Panc1 (cell line): ENCODE data around the gene ZBTB7C. TPM values are rescaled to one million over a fixed set of nuclear protein-coding genes. Genes with fewer than 3 reads are reported as not detected.

Experiments
- ATAC-seq: fragments of 200-7000 bp; cut with Tn5 transposase; 2 replicates; pipeline ENCODE4 v1.9.1; 2020; ENCODE audit warnings: mild to moderate bottlenecking, moderate library complexity
- BruUV-seq: library from RNA; stranded (reverse); fragments of 400-500 nt; replicated peaks from 2 replicates; lab custom pipeline; 2021; lab: Mats Ljungman, UMichigan
- CTCF ChIA-PET: fragments of 300-600 bp; sonication (Branson Sonifier 250); formaldehyde crosslinking; loops from one replicate; lab custom pipeline; 2022; ENCODE audit warnings: antibody characterized with exemption; lab: Charles Lee
- POLR2A ChIA-PET: fragments of 300-600 bp; sonication (Branson Sonifier 250); formaldehyde crosslinking; loops from one replicate; lab custom pipeline; 2022; ENCODE audit warnings: antibody characterized with exemption; lab: Charles Lee
- DNase-seq: peaks from one replicate; pipeline ENCODE4 v3.0.0-alpha.2; 2010; ENCODE audit warnings: low read depth, low spot score
- H3K27ac ChIP-seq: 2 replicates; pipeline ENCODE4 v1.5.1; 2011; ENCODE audit warnings: mild to moderate bottlenecking, low read length, inconsistent platforms
- H3K27me3 ChIP-seq: fragments of 200-500 bp; sonication (Bioruptor generic); 2 replicates; pipeline ENCODE4 v1.6.0; 2014; ENCODE audit warnings: low read length, inconsistent platforms; ENCODE audit not compliant: control insufficient read depth, insufficient read depth
- H3K36me3 ChIP-seq: fragments of 200-500 bp; sonication (Bioruptor generic); 2 replicates; pipeline ENCODE4 v1.5.1; 2014; ENCODE audit warnings: inconsistent platforms, mild to moderate bottlenecking, low read length, moderate library complexity; ENCODE audit not compliant: control insufficient read depth, insufficient read depth
- H3K4me1 ChIP-seq: 2 replicates; pipeline ENCODE4 v1.5.1; 2011; ENCODE audit warnings: inconsistent platforms, mild to moderate bottlenecking, low read length, moderate library complexity; ENCODE audit not compliant: control insufficient read depth, insufficient read depth
- H3K4me3 ChIP-seq, 2 experiments: 2 replicates each; pipeline ENCODE4 v1.5.1; 2011 to 2012; ENCODE audit warnings: low read depth in 2 of 2, low read length in 2 of 2, mild to moderate bottlenecking in 2 of 2, inconsistent platforms in 1 of 2, moderate library complexity in 1 of 2
- H3K9me3 ChIP-seq: fragments of 200-500 bp; sonication (Bioruptor generic); 2 replicates; pipeline ENCODE4 v1.5.1; 2014; ENCODE audit warnings: low read depth, mild to moderate bottlenecking, inconsistent platforms, low read length, moderate library complexity; ENCODE audit not compliant: control insufficient read depth, insufficient read depth
- CTCF ChIP-seq: fragments of 450-650 bp; IDR thresholded peaks from 2 replicates; pipeline ENCODE4 v1.5.1; 2017; ENCODE audit warnings: mild to moderate bottlenecking
- POLR2AphosphoS5 ChIP-seq: IDR thresholded peaks from 2 replicates; pipeline ENCODE4 v1.6.1; 2012; ENCODE audit warnings: mild to moderate bottlenecking, low read depth, low read length, moderate library complexity
- SIN3A ChIP-seq: IDR thresholded peaks from 2 replicates; pipeline ENCODE4 v1.6.1; 2012; ENCODE audit warnings: low read depth, mild to moderate bottlenecking, low read length, moderate library complexity, borderline replicate concordance; ENCODE audit not compliant: insufficient read depth
- TCF7L2 ChIP-seq: IDR thresholded peaks from 2 replicates; pipeline ENCODE4 v1.6.1; 2011; ENCODE audit warnings: mild to moderate bottlenecking, low read depth, low read length, inconsistent platforms
- in situ Hi-C: cut with HindIII; loops from 2 replicates; pipeline ENCODE4 v1.10.0; 2016; ENCODE audit warnings: low sequenced_read_pairs, low pct_unique_long_range_greater_than_20kb
- intact Hi-C: fragments of 100-400 bp; cut with micrococcal nuclease; formaldehyde crosslinking; loops from one replicate; pipeline ENCODE4 v1.10.0; 2022; ENCODE audit not compliant: unreplicated experiment
- total RNA-seq: library from RNA; stranded (reverse); gene quantifications from one replicate; pipeline ENCODE4 v1.2.1, GENCODE V29; 2021; ENCODE audit not compliant: unreplicated experiment
- TF ChIP-seq, protein P1 (sequence below), 2 experiments: IDR thresholded peaks; 2 replicates each; pipeline ENCODE4 v1.6.1; 2011 to 2012; ENCODE audit warnings: low read depth in 2 of 2, control low read depth in 1 of 2, low read length in 1 of 2, mild to moderate bottlenecking in 1 of 2, moderate library complexity in 1 of 2; ENCODE audit not compliant: insufficient read depth in 1 of 2

ZBTB7C gene
- total RNA-seq, 1 experiment from 2014 or later: 0.03 TPM

DNA sequence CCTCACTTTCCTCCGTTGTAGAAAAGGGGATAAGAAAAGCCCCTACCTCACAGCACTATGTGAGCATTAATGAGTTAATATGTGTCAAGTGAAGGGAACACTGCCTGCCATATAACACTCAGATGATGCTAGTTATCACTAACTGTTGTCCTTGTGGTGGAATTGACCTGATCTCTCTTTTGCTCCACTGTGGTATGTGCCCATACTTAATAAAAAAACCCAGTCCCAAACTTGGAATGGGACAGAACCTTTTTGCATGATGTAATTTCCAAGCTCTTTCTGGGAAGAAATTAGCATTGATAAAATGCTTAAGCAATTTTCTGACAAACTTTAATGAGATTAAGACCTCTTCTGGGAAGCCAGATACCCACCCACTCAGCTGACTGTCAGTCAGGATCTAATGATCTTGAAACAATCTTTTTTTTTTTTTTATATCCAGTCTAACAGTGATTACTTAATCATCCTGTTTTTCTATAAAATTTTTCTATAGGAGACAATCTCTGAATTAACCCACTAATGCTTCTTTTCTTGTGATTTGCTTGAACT lies 158.7 kb downstream of the ZBTB7C start:
- BruUV-seq: no TSS peak
- Histone ChIP-seq H3K4me3 (no peak overlapping the region), H3K36me3 (no peaks in the 10 kb centered on the region), H3K27me3 (no peaks in the 10 kb centered on the region), H3K4me1 (no peaks in the 10 kb centered on the region), H3K27ac (no peak overlapping the region), H3K9me3 (no peaks in the 10 kb centered on the region)
- TF ChIP-seq SIN3A (no peak), CTCF (no peak), TCF7L2 (no peak), POLR2AphosphoS5 (no peak)
- TF ChIP-seq, protein P1, sequence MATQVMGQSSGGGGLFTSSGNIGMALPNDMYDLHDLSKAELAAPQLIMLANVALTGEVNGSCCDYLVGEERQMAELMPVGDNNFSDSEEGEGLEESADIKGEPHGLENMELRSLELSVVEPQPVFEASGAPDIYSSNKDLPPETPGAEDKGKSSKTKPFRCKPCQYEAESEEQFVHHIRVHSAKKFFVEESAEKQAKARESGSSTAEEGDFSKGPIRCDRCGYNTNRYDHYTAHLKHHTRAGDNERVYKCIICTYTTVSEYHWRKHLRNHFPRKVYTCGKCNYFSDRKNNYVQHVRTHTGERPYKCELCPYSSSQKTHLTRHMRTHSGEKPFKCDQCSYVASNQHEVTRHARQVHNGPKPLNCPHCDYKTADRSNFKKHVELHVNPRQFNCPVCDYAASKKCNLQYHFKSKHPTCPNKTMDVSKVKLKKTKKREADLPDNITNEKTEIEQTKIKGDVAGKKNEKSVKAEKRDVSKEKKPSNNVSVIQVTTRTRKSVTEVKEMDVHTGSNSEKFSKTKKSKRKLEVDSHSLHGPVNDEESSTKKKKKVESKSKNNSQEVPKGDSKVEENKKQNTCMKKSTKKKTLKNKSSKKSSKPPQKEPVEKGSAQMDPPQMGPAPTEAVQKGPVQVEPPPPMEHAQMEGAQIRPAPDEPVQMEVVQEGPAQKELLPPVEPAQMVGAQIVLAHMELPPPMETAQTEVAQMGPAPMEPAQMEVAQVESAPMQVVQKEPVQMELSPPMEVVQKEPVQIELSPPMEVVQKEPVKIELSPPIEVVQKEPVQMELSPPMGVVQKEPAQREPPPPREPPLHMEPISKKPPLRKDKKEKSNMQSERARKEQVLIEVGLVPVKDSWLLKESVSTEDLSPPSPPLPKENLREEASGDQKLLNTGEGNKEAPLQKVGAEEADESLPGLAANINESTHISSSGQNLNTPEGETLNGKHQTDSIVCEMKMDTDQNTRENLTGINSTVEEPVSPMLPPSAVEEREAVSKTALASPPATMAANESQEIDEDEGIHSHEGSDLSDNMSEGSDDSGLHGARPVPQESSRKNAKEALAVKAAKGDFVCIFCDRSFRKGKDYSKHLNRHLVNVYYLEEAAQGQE (IDR thresholded peaks at IDR 0.05; ENCODE audit: insufficient read depth in 1 of 2, low read depth in 2 of 2, low read length in 1 of 2): no peak
- POLR2A ChIA-PET: no interaction called here
- CTCF ChIA-PET: no interaction called here
- ATAC-seq: no peak
- DNase-seq: no peak
- intact Hi-C loops: no loop called here
- in situ Hi-C loops: no loop called here

DNA sequence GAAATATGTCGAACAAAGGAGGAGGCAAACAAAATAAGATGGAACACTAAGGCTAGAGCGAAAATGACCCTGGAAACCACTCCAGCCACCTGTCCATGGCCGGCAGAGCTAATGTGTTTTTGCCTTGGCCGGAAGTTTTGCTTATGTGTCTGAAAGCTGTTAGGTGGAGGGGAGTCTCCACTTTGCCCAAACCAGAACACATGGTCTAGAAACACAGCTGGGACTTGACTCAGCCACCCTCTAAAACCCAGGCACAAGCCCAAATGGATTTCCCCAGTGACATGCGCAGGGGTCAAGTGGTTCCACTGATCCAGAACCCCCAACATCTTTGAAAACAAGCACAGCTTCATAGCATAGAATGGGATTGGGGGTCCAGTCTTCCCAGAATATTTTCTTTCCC lies 159.3 kb downstream of the ZBTB7C start:
- ChIA-PET CTCF (no interaction called here), POLR2A (interaction anchor here (0.6 kb wide), 1 partner anchor 169 kb away, joined by 3 read pairs; no protein-coding TSS in a partner anchor)
- no peak for ATAC-seq
- TF ChIP-seq SIN3A: no peak
- TF ChIP-seq POLR2AphosphoS5: no peak
- TF ChIP-seq, protein P1 (IDR thresholded peaks at IDR 0.05; ENCODE audit: insufficient read depth in 1 of 2, low read depth in 2 of 2, low read length in 1 of 2): no peak
- no peak for TF ChIP-seq CTCF
- no peak for TF ChIP-seq TCF7L2
- Histone ChIP-seq H3K4me3 (no peak overlapping the region), H3K9me3 (no peaks in the 10 kb centered on the region), H3K27ac (no peak overlapping the region), H3K4me1 (no peaks in the 10 kb centered on the region), H3K36me3 (no peaks in the 10 kb centered on the region), H3K27me3 (no peaks in the 10 kb centered on the region)
- intact Hi-C loops: no loop called here
- no peak for DNase-seq
- no TSS peak for BruUV-seq
- in situ Hi-C loops: no loop called here
